ENCODE measurements around the gene PLCL2.
"Not testable (repeated sequence)": the region's sequence is repeated elsewhere in the genome, so short reads cannot be mapped to it uniquely, and the experiment has no call there.

PLCL2 gene

GRCh38 chr3:16917256-16917935 is 32.6 kb downstream of the PLCL2 start:
- DNase-seq (ENCODE audit: low read depth in 2 of 2), result no peak

GRCh38 chr3:16917980-16918682 is 33.4 kb downstream of the PLCL2 start:
- no peak for DNase-seq (ENCODE audit: low read depth in 2 of 2)

- no peak for DNase-seq (ENCODE audit: low read depth in 2 of 2)
Measured at GRCh38 chr3:16918683-16919025, 33.9 kb downstream of the PLCL2 start.

- DNase-seq (ENCODE audit: low read depth in 2 of 2), result no peak
Measured at GRCh38 chr3:16923112-16923511, 38.4 kb downstream of the PLCL2 start.

- DNase-seq (ENCODE audit: low read depth in 2 of 2), result no peak
Measured at GRCh38 chr3:16927485-16927884, 42.7 kb downstream of the PLCL2 start.

- no peak for DNase-seq (ENCODE audit: low read depth in 2 of 2)
Measured at GRCh38 chr3:16928386-16929132, 43.8 kb downstream of the PLCL2 start.

GRCh38 chr3:16929311-16929710 is 44.6 kb downstream of the PLCL2 start:
- no peak for DNase-seq (ENCODE audit: low read depth in 2 of 2)

- no peak for DNase-seq (ENCODE audit: low read depth in 2 of 2)
Measured at GRCh38 chr3:16932877-16933276, 48.1 kb downstream of the PLCL2 start.

- no peak for DNase-seq (ENCODE audit: low read depth in 2 of 2)
Measured at GRCh38 chr3:16935781-16936180, 51.0 kb downstream of the PLCL2 start.

GRCh38 chr3:16936233-16936632 is 51.5 kb downstream of the PLCL2 start:
- no peak for DNase-seq (ENCODE audit: low read depth in 2 of 2)

- no peak for DNase-seq (ENCODE audit: low read depth in 2 of 2)
Measured at GRCh38 chr3:16936676-16937230, 52.0 kb downstream of the PLCL2 start.

- DNase-seq (ENCODE audit: low read depth in 2 of 2), result no peak
Measured at GRCh38 chr3:16937326-16937845, 52.6 kb downstream of the PLCL2 start.

GRCh38 chr3:16940769-16941700 is 56.3 kb downstream of the PLCL2 start:
- no peak for DNase-seq (ENCODE audit: low read depth in 2 of 2)

- DNase-seq (ENCODE audit: low read depth in 2 of 2), result no peak
Measured at GRCh38 chr3:16942955-16943354, 58.2 kb downstream of the PLCL2 start.

- DNase-seq (ENCODE audit: low read depth in 2 of 2), result no peak
Measured at GRCh38 chr3:16943857-16944256, 59.1 kb downstream of the PLCL2 start.

- no peak for DNase-seq (ENCODE audit: low read depth in 2 of 2)
Measured at GRCh38 chr3:16944356-16944755, 59.6 kb downstream of the PLCL2 start.

- DNase-seq (ENCODE audit: low read depth in 2 of 2), result no peak
Measured at GRCh38 chr3:16945330-16945729, 60.6 kb downstream of the PLCL2 start.

- no peak for DNase-seq (ENCODE audit: low read depth in 2 of 2)
Measured at GRCh38 chr3:16950282-16950681, 65.5 kb downstream of the PLCL2 start.

GRCh38 chr3:16950845-16951244 is 66.1 kb downstream of the PLCL2 start:
- no peak for DNase-seq (ENCODE audit: low read depth in 2 of 2)

- not testable (repeated sequence) for DNase-seq (ENCODE audit: low read depth in 2 of 2)
Measured at GRCh38 chr3:16957852-16958251, 73.1 kb downstream of the PLCL2 start.

GRCh38 chr3:16960125-16960524 is 75.4 kb downstream of the PLCL2 start:
- DNase-seq (ENCODE audit: low read depth in 2 of 2), result no peak

Data from stimulated activated CD4-positive, alpha-beta T cell treated with anti-CD3 and anti-CD28 coated beads, Interleukin-12 subunit alpha, Interleukin-12 subunit beta, amount 100 ng/mL, for 24 hours (primary cell).